Large intestine (tissue), 3 donors: ENCODE measurements around the gene GPS2. TPM values are rescaled to one million over a fixed set of nuclear protein-coding genes. Genes with fewer than 3 reads are reported as not detected.

Experiments
- DNase-seq, 2 donors: peaks; one replicate each; pipeline versions ENCODE4 v3.0.0 to v3.0.0-alpha.2; 2013
- H3K27ac ChIP-seq: one replicate; pipeline ENCODE4 v1.5.1; 2013; ENCODE audit warnings: low read length
- H3K27me3 ChIP-seq: 2 replicates; pipeline ENCODE4 v1.6.1; 2013; ENCODE audit warnings: low read length; ENCODE audit not compliant: control insufficient read depth, insufficient read depth
- H3K36me3 ChIP-seq: 2 replicates; pipeline ENCODE4 v1.6.1; 2013; ENCODE audit warnings: low read length; ENCODE audit not compliant: control insufficient read depth, insufficient read depth
- H3K4me1 ChIP-seq: one replicate; pipeline ENCODE4 v1.6.1; 2013; ENCODE audit warnings: low read length; ENCODE audit not compliant: control insufficient read depth, insufficient read depth
- H3K4me3 ChIP-seq: one replicate; pipeline ENCODE4 v1.5.1; 2013; ENCODE audit warnings: low read length
- H3K9me3 ChIP-seq: one replicate; pipeline ENCODE4 v1.6.1; 2013; ENCODE audit warnings: mild to moderate bottlenecking, low read depth, low read length, moderate library complexity; ENCODE audit not compliant: control insufficient read depth
- WGBS: methylation state at CpG from one replicate; pipeline ENCODE4 v1.1.5; 2013; ENCODE audit warnings: low lambda C conversion rate; ENCODE audit not compliant: insufficient coverage; 5-methylcytosine and 5-hydroxymethylcytosine counted together
- polyA plus RNA-seq: library from polyadenylated mRNA; unstranded; fragments of 120-200 nt; gene quantifications from one replicate; pipeline ENCODE4 v1.2.1, GENCODE V29; 2013

Gene GPS2
- polyA plus RNA-seq, 1 donor = 53.0 TPM

GRCh38 chr17:7293159-7293558 lies 22.0 kb downstream of the GPS2 start:
- H3K4me1 ChIP-seq = peaks cover 34% of the 10 kb centered on the region
- 80% methylated on average over 1 of the region's 11 CpGs for WGBS

GRCh38 chr17:7292729-7293128 lies 22.4 kb downstream of the GPS2 start:
- WGBS = no CpG with 5 or more reads among the region's 6 CpGs

More at GRCh38 chr17:7293159-7293558, 22.0 kb downstream of the GPS2 start:
- Histone ChIP-seq H3K4me3 (no peak overlapping the region), H3K27ac (no peak overlapping the region), H3K9me3 (peaks cover 6% of the 10 kb centered on the region), H3K27me3 (peaks cover 37% of the 10 kb centered on the region), H3K36me3 (no peaks in the 10 kb centered on the region)
- no peak for DNase-seq

GRCh38 chr17:7292194-7292593 lies 23.0 kb downstream of the GPS2 start:
- H3K4me3 ChIP-seq = no peak overlapping the region
- peaks cover 34% of the 10 kb centered on the region for H3K4me1 ChIP-seq
- DNase-seq = no peak
- no peak overlapping the region for H3K27ac ChIP-seq
- WGBS = no CpG with 5 or more reads among the region's 2 CpGs
- peaks cover 6% of the 10 kb centered on the region for H3K9me3 ChIP-seq
- H3K27me3 ChIP-seq = peaks cover 37% of the 10 kb centered on the region
- H3K36me3 ChIP-seq = no peaks in the 10 kb centered on the region

More at GRCh38 chr17:7292729-7293128, 22.4 kb downstream of the GPS2 start:
- no peaks in the 10 kb centered on the region for H3K36me3 ChIP-seq
- no peak overlapping the region for H3K4me3 ChIP-seq
- H3K27me3 ChIP-seq = peaks cover 37% of the 10 kb centered on the region
- H3K27ac ChIP-seq = no peak overlapping the region
- H3K9me3 ChIP-seq = peaks cover 6% of the 10 kb centered on the region
- peak in 1 of 2 donors; percentile 62 for DNase-seq
- peaks cover 34% of the 10 kb centered on the region for H3K4me1 ChIP-seq

DNA sequence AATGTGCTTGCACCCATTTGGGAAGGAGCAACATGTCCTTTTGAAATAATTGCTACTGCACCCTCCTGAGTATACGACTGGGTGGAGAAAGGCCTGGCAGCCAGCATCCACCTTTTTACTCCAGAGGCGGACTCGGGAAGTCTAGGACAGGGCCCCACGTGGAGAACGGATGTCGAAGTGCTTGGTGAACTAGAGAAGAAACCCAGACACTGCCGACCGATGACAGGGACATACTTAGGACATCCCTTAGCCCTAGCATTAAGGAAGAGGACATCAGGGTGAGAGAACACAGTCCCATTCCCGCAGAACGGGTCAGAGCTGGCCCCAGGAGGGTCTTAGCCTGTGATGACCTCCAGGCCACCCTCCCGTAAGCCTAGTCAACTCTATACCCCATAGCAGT lies 24.5 kb downstream of the GPS2 start:
- WGBS = no CpG with 5 or more reads among the region's 11 CpGs
- Histone ChIP-seq H3K4me3 (no peak overlapping the region), H3K27me3 (peaks cover 31% of the 10 kb centered on the region), H3K4me1 (peaks cover 26% of the 10 kb centered on the region), H3K9me3 (peaks cover 6% of the 10 kb centered on the region), H3K36me3 (no peaks in the 10 kb centered on the region), H3K27ac (no peak overlapping the region)
- DNase-seq = no peak

- H3K4me1 ChIP-seq = peaks cover 24% of the 10 kb centered on the region
- no peak overlapping the region for H3K27ac ChIP-seq
- no peaks in the 10 kb centered on the region for H3K36me3 ChIP-seq
- peaks cover 6% of the 10 kb centered on the region for H3K9me3 ChIP-seq
- peaks cover 26% of the 10 kb centered on the region for H3K27me3 ChIP-seq
- no peak overlapping the region for H3K4me3 ChIP-seq
- no peak for DNase-seq
- no CpG with 5 or more reads among the region's 19 CpGs for WGBS
Observed at GRCh38 chr17:7290166-7290565, 25.0 kb downstream of the GPS2 start.

GRCh38 chr17:7289256-7290032 lies 25.7 kb downstream of the GPS2 start:
- Histone ChIP-seq H3K27me3 (peaks cover 21% of the 10 kb centered on the region), H3K9me3 (peaks cover 3% of the 10 kb centered on the region), H3K4me3 (no peak overlapping the region), H3K27ac (no peak overlapping the region), H3K4me1 (peaks cover 19% of the 10 kb centered on the region), H3K36me3 (no peaks in the 10 kb centered on the region)
- no peak for DNase-seq
- no CpG with 5 or more reads among the region's 18 CpGs for WGBS

DNA sequence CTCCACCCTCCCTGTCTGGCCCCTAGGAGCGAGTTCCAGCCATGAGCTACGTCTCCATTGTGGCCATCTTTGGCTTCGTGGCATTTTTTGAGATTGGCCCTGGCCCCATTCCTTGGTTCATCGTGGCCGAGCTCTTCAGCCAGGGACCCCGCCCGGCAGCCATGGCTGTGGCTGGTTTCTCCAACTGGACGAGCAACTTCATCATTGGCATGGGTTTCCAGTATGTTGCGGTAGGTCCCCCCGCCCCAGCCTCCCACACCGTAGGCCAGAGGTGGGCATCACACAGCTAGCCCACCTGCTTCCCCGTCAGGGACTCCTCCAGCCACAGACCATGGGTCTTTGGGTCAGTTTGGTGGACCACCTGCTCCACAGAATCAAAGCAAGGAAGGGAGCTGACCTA lies 29.5 kb downstream of the GPS2 start:
- no peak overlapping the region for H3K27ac ChIP-seq
- no CpG with 5 or more reads among the region's 12 CpGs for WGBS
- DNase-seq = no peak
- no peak overlapping the region for H3K4me3 ChIP-seq
- peaks cover 18% of the 10 kb centered on the region for H3K4me1 ChIP-seq
- no peaks in the 10 kb centered on the region for H3K36me3 ChIP-seq
- peaks cover 16% of the 10 kb centered on the region for H3K27me3 ChIP-seq
- peaks cover 4% of the 10 kb centered on the region for H3K9me3 ChIP-seq

DNA sequence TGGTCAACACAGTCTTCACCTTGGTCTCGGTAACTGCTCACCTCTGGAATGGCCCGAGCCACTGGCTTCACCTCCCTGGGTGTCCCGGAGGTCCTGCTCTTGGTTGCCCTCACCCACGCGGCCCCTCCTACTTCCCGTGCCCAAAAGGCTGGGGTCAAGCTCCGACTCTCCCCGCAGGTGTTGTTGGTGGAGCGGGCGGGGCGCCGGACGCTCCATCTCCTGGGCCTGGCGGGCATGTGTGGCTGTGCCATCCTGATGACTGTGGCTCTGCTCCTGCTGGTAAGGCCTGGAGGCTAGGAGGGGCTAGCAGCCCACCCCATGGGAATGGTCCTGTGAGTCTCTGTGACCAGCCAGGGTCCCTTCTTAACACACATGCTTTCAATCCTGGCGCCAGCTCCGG lies 30.2 kb downstream of the GPS2 start:
- DNase-seq = no peak
- Histone ChIP-seq H3K36me3 (no peaks in the 10 kb centered on the region), H3K4me3 (no peak overlapping the region), H3K4me1 (peaks cover 22% of the 10 kb centered on the region), H3K27ac (no peak overlapping the region), H3K9me3 (peaks cover 4% of the 10 kb centered on the region), H3K27me3 (peaks cover 16% of the 10 kb centered on the region)
- WGBS = no CpG with 5 or more reads among the region's 16 CpGs

DNA sequence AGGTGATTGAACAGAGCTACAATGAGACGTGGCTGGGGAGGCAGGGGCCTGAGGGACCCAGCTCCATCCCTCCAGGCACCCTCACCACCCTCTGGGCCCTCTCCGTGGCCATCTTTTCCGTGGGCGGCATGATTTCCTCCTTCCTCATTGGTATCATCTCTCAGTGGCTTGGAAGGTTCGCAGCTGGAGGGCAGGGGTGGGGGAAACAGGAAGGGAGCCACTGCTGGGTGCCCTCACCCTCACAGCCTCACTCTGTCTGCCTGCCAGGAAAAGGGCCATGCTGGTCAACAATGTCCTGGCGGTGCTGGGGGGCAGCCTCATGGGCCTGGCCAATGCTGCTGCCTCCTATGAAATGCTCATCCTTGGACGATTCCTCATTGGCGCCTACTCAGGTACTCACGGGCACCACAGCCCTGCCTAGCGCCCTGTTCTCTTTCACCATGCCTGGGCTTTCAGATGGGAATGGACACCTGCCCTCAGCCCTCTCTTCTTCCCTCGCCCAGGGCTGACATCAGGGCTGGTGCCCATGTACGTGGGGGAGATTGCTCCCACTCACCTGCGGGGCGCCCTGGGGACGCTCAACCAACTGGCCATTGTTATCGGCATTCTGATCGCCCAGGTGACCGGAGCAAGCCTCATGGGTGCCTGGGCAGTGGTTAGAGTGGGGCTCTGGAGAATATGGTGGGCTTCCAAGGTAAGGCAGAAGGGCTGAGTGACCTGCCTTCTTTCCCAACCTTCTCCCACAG lies 31.5 kb downstream of the GPS2 start:
- H3K4me3 ChIP-seq = no peak overlapping the region
- DNase-seq = no peak
- peaks cover 16% of the 10 kb centered on the region for H3K27me3 ChIP-seq
- H3K36me3 ChIP-seq = no peaks in the 10 kb centered on the region
- H3K4me1 ChIP-seq = peaks cover 34% of the 10 kb centered on the region
- no peak overlapping the region for H3K27ac ChIP-seq
- peaks cover 4% of the 10 kb centered on the region for H3K9me3 ChIP-seq
- no CpG with 5 or more reads among the region's 18 CpGs for WGBS

DNA sequence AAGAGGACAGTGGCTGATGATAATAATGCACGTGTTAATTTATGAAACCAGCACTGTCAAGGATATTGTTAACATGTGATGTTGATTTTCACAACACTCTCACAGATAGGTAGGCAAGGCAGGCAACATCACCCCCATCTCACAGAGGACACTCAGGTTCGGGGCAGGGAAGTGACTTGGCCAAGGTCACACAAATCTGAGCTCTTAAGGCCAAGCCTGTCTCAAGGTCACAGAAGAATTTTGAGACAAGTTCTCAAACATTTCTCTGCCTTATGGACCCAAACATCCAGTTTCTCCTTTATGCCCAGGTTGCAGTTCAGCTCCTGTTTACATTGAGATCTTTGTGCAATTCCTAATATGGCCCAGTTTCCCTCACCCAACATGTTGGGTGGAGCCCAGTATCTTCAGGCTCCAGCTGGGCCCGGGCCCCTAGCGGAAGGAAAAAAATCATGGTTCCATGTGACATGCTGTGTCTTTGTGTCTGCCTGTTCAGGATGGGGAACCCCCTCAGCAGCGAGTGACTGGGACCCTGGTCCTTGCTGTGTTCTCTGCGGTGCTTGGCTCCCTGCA lies 32.3 kb downstream of the GPS2 start:
- peak in 1 of 2 donors; percentile 13 for DNase-seq
- no peak overlapping the region for H3K27ac ChIP-seq
- H3K9me3 ChIP-seq = peaks cover 4% of the 10 kb centered on the region
- H3K4me1 ChIP-seq = peaks cover 34% of the 10 kb centered on the region
- WGBS = no CpG with 5 or more reads among the region's 6 CpGs
- peaks cover 16% of the 10 kb centered on the region for H3K27me3 ChIP-seq
- no peaks in the 10 kb centered on the region for H3K36me3 ChIP-seq
- H3K4me3 ChIP-seq = no peak overlapping the region
